Parathyroid adenoma (tissue), 2 donors: Measurements from ENCODE around the gene HEY2.
"Not testable (repeated sequence)": the region's sequence is repeated elsewhere in the genome, so short reads cannot be mapped to it uniquely, and the experiment has no call there.

Experiments used
- H2AFZ ChIP-seq: fragments of 300-600 bp; sonication (generic); one replicate; pipeline ENCODE4 v1.7.0; 2017; ENCODE audit warnings: antibody characterized with exemption, mild to moderate bottlenecking
- H3K27ac ChIP-seq: fragments of 300-600 bp; sonication (generic); one replicate; pipeline ENCODE4 v1.7.0; 2017
- H3K27me3 ChIP-seq: fragments of 300-600 bp; sonication (generic); one replicate; pipeline ENCODE4 v1.7.0; 2017; ENCODE audit warnings: low read length; ENCODE audit not compliant: control insufficient read depth, insufficient read depth
- H3K36me3 ChIP-seq: fragments of 300-600 bp; sonication (generic); one replicate; pipeline ENCODE4 v1.7.0; 2017; ENCODE audit warnings: low read length; ENCODE audit not compliant: control insufficient read depth, insufficient read depth
- H3K4me1 ChIP-seq: fragments of 300-600 bp; sonication (generic); one replicate; pipeline ENCODE4 v1.7.0; 2017; ENCODE audit warnings: control low read depth
- H3K4me2 ChIP-seq: fragments of 300-600 bp; sonication (generic); one replicate; pipeline ENCODE4 v1.7.0; 2017; ENCODE audit warnings: low read length
- H3K4me3 ChIP-seq: fragments of 300-600 bp; sonication (generic); one replicate; pipeline ENCODE4 v1.7.0; 2017; ENCODE audit warnings: low read depth, low read length
- H3K79me2 ChIP-seq: fragments of 300-600 bp; sonication (generic); one replicate; pipeline ENCODE4 v1.7.0; 2017; ENCODE audit warnings: control low read depth
- H3K9ac ChIP-seq: fragments of 300-600 bp; sonication (generic); one replicate; pipeline ENCODE4 v1.7.0; 2017; ENCODE audit warnings: mild to moderate bottlenecking
- H3K9me3 ChIP-seq: fragments of 300-600 bp; sonication (generic); one replicate; pipeline ENCODE4 v1.7.0; 2017; ENCODE audit warnings: low read length; ENCODE audit not compliant: control insufficient read depth
- CTCF ChIP-seq: fragments of 300-600 bp; sonication (generic); IDR thresholded peaks from one replicate; pipeline ENCODE4 v1.7.0; 2017; ENCODE audit warnings: antibody characterized with exemption, mild to moderate bottlenecking
- donor health status: primary hyperparathyroidism.

Gene HEY2

GRCh38 chr6:125765944-125766343 lies 16.5 kb downstream of the HEY2 start:
- no peaks in the 10 kb centered on the region for H3K27me3 ChIP-seq
- H3K9ac ChIP-seq, result no peak overlapping the region
- no peak overlapping the region for H3K4me3 ChIP-seq
- H3K4me2 ChIP-seq, result no peak overlapping the region
- H3K4me1 ChIP-seq, result no peaks in the 10 kb centered on the region
- H3K9me3 ChIP-seq, result no peaks in the 10 kb centered on the region
- no peak for TF ChIP-seq CTCF
- no peaks in the 10 kb centered on the region for H3K36me3 ChIP-seq
- H3K27ac ChIP-seq, result no peak overlapping the region
- H2AFZ ChIP-seq, result no peak overlapping the region
- H3K79me2 ChIP-seq, result no peaks in the 10 kb centered on the region

GRCh38 chr6:125766641-125767040 lies 17.2 kb downstream of the HEY2 start:
- no peaks in the 10 kb centered on the region for H3K9me3 ChIP-seq
- H3K4me1 ChIP-seq, result no peaks in the 10 kb centered on the region
- H2AFZ ChIP-seq, result no peak overlapping the region
- no peaks in the 10 kb centered on the region for H3K27me3 ChIP-seq
- no peak overlapping the region for H3K27ac ChIP-seq
- no peak for TF ChIP-seq CTCF
- no peaks in the 10 kb centered on the region for H3K36me3 ChIP-seq
- no peaks in the 10 kb centered on the region for H3K79me2 ChIP-seq
- H3K4me3 ChIP-seq, result no peak overlapping the region
- H3K9ac ChIP-seq, result no peak overlapping the region
- H3K4me2 ChIP-seq, result no peak overlapping the region

GRCh38 chr6:125769147-125769783 lies 19.8 kb downstream of the HEY2 start:
- Histone ChIP-seq H3K79me2 (no peaks in the 10 kb centered on the region), H3K36me3 (no peaks in the 10 kb centered on the region), H3K27ac (no peak overlapping the region), H2AFZ (no peak overlapping the region), H3K4me1 (no peaks in the 10 kb centered on the region), H3K4me3 (no peak overlapping the region), H3K9ac (no peak overlapping the region), H3K9me3 (no peaks in the 10 kb centered on the region), H3K27me3 (no peaks in the 10 kb centered on the region), H3K4me2 (no peak overlapping the region)
- TF ChIP-seq CTCF, result no peak

GRCh38 chr6:125773387-125774341 lies 24.2 kb downstream of the HEY2 start:
- no peak overlapping the region for H3K4me3 ChIP-seq
- H3K27ac ChIP-seq, result no peak overlapping the region
- no peaks in the 10 kb centered on the region for H3K9me3 ChIP-seq
- no peaks in the 10 kb centered on the region for H3K27me3 ChIP-seq
- no peak overlapping the region for H2AFZ ChIP-seq
- no peaks in the 10 kb centered on the region for H3K79me2 ChIP-seq
- no peak for TF ChIP-seq CTCF
- H3K9ac ChIP-seq, result no peak overlapping the region
- H3K4me1 ChIP-seq, result no peaks in the 10 kb centered on the region
- no peak overlapping the region for H3K4me2 ChIP-seq
- no peaks in the 10 kb centered on the region for H3K36me3 ChIP-seq

- not testable (repeated sequence) for H3K27me3 ChIP-seq, H3K27ac ChIP-seq, H3K9ac ChIP-seq, H3K79me2 ChIP-seq, H3K4me2 ChIP-seq, H3K4me1 ChIP-seq, H2AFZ ChIP-seq, H3K4me3 ChIP-seq, H3K9me3 ChIP-seq, H3K36me3 ChIP-seq
These were observed 26.8 kb downstream of the HEY2 start for GRCh38 chr6:125776107-125776826.
